Aorta (tissue), 5 donors: ENCODE measurements around the gene GRID2. TPM values are rescaled to one million over a fixed set of nuclear protein-coding genes. Genes with fewer than 3 reads are reported as not detected.

Experiments used
- ATAC-seq: fragments of 200-7000 bp; cut with Tn5 transposase; one replicate; pipeline ENCODE4 v1.9.1; 2022; ENCODE audit warnings: moderate library complexity; ENCODE audit not compliant: low FRiP score
- DNase-seq, 2 donors: peaks; one replicate each; pipeline ENCODE4 v3.0.0-alpha.2; 2020
- H3K27ac ChIP-seq, 2 donors: one replicate each; pipeline ENCODE4 v1.5.1; 2013; ENCODE audit warnings: low read length in 2 of 2, mild to moderate bottlenecking in 2 of 2, moderate library complexity in 2 of 2, control low read depth in 1 of 2, inconsistent platforms in 1 of 2, low read depth in 1 of 2
- H3K27me3 ChIP-seq, 2 donors: one replicate each; pipeline ENCODE4 v1.6.1; 2013; ENCODE audit warnings: control low read depth in 1 of 2, low read length in 1 of 2, mild to moderate bottlenecking in 1 of 2, moderate library complexity in 1 of 2; ENCODE audit not compliant: insufficient read depth in 2 of 2, control insufficient read depth in 1 of 2
- H3K36me3 ChIP-seq, 2 donors: one replicate each; pipeline ENCODE4 v1.6.1; 2013; ENCODE audit warnings: control low read depth in 1 of 2, low read length in 1 of 2, mild to moderate bottlenecking in 1 of 2; ENCODE audit not compliant: insufficient read depth in 2 of 2, control insufficient read depth in 1 of 2
- H3K4me1 ChIP-seq, 2 donors: one replicate each; pipeline ENCODE4 v1.6.1; 2013; ENCODE audit warnings: low read length in 2 of 2, control low read depth in 1 of 2, mild to moderate bottlenecking in 1 of 2, moderate library complexity in 1 of 2; ENCODE audit not compliant: insufficient read depth in 2 of 2, control insufficient read depth in 1 of 2
- H3K4me3 ChIP-seq, 2 donors: one replicate each; pipeline ENCODE4 v1.5.1; 2013; ENCODE audit warnings: low read length in 2 of 2, control low read depth in 1 of 2, mild to moderate bottlenecking in 1 of 2
- H3K9me3 ChIP-seq: one replicate; pipeline ENCODE4 v1.6.1; 2013; ENCODE audit warnings: mild to moderate bottlenecking, low read length; ENCODE audit not compliant: control insufficient read depth
- WGBS, 2 donors: extraction: QIAGEN DNeasy Blood & Tissue Kit; methylation state at CpG; one replicate each; pipeline ENCODE4 v1.1.7; 2013; 5-methylcytosine and 5-hydroxymethylcytosine counted together
- intact Hi-C, 2 donors: fragments of 100-400 bp; cut with DNase I; formaldehyde crosslinking; loops; one replicate each; pipeline versions ENCODE4 v1.14.2 to v1.15.0; 2022
- polyA plus RNA-seq, 2 donors: library from polyadenylated mRNA; stranded (reverse); fragments of 200-250 nt; gene quantifications; one replicate each; pipeline ENCODE4 v1.2.3, GENCODE V29; 2013
- total RNA-seq, 2 donors: library from RNA; stranded (reverse); fragmentation: NEBNext Ultra II Directional; extraction: Animal tissue kit (Norgen Biotek cat#: 25700); gene quantifications; one replicate each; pipeline ENCODE4 v1.2.1, GENCODE V29; 2021
- donor health status: healthy with polysubstance abuse.
- donor health status: Bipolar disorder and iron deficiency.
- donor health status: DM: no; HTN: no; CAD: no.
- donor health status: DM: no; HTN: no; CAD: no.
- donor health status: DM: yes; HTN: yes; CAD: no.

GRID2 gene
- total and polyA plus RNA-seq, 4 donors = 0.13 to 0.18 TPM; not detected in 2

DNA sequence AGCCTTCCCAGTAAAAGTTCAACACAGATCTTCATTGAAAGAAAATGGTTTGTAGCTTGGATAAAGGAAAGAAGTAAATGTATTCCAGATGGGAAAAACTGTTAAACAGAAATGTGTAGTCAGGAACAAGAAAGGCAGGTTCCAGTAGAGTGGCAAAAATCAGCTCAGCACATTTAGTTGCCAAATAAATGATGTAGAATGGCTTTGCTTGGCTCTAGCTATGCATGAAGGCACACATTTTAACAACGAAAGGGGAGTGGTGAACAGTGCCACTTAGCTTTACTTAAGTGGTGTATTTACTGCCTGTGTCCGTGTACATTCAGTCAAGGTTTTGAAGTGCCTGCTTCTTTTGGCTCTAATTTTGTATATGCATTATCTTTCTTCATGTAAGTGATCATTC is 880.3 kb downstream of the GRID2 start:
- intact Hi-C loops = no loop called here
- no peak for DNase-seq
- Histone ChIP-seq H3K9me3 (no peaks in the 10 kb centered on the region), H3K4me3 (no peak overlapping the region), H3K4me1 (no peaks in the 10 kb centered on the region), H3K27ac (no peak overlapping the region), H3K27me3 (no peaks in the 10 kb centered on the region), H3K36me3 (no peaks in the 10 kb centered on the region)
- 5 to 7% methylated on average over 2 of the region's 2 CpGs for WGBS, 2 donors
- ATAC-seq = no peak

GRCh38 chr4:93186846-93187245 is 883.1 kb downstream of the GRID2 start:
- Histone ChIP-seq H3K27me3 (no peaks in the 10 kb centered on the region), H3K9me3 (no peaks in the 10 kb centered on the region), H3K27ac (no peak overlapping the region), H3K36me3 (no peaks in the 10 kb centered on the region), H3K4me1 (no peaks in the 10 kb centered on the region), H3K4me3 (no peak overlapping the region)
- ATAC-seq (no peak), DNase-seq (no peak)
- WGBS, 2 donors = 95 to 100% methylated on average over 1 of the region's 1 CpG
- intact Hi-C loops = no loop called here

DNA sequence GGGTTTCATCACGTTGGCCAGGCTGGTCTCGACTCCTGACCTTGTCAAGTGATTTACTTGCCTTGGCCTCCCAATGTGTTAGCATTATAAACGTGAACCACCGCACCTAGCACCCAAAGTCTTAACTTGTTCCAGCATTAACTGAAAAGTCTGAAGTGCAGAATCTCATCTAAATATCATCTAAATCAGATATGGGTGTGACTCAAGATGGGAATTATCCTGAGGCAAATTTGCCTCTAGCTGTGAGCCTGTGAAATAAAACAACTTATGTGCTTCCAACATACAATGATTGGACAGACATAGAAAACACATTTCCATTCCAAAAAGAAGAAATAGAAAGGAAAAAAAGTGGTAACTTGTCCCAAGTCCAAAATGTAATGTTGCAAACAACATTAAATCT is 883.7 kb downstream of the GRID2 start:
- ATAC-seq = no peak
- Histone ChIP-seq H3K4me1 (no peaks in the 10 kb centered on the region), H3K9me3 (no peaks in the 10 kb centered on the region), H3K27me3 (no peaks in the 10 kb centered on the region), H3K36me3 (no peaks in the 10 kb centered on the region), H3K4me3 (no peak overlapping the region), H3K27ac (no peak overlapping the region)
- WGBS, 2 donors = 81 to 86% methylated on average over 4 of the region's 4 CpGs
- no peak for DNase-seq
- intact Hi-C loops = no loop called here

DNA sequence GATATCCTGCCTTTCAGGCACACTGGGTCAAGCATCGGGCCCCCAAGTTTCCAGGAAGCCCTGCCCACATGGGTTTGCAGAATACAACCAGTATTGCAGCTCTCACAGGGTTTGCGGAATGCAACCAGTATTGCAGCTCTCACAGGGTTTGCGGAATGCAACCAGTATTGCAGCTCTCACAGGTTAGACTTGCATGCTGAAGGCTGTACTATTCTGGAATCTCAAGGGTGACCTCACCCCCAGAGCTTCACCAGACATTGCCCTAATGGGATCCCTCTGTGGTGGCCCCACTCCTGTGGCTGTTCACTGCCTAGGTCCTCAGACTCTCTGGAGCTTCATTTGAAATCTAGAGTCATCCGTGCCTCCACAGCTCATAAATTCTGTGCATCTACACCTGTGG is 884.1 kb downstream of the GRID2 start:
- intact Hi-C loops = no loop called here
- H3K9me3 ChIP-seq = no peaks in the 10 kb centered on the region
- H3K4me3 ChIP-seq = no peak overlapping the region
- no peaks in the 10 kb centered on the region for H3K36me3 ChIP-seq
- H3K27ac ChIP-seq = no peak overlapping the region
- no peaks in the 10 kb centered on the region for H3K27me3 ChIP-seq
- H3K4me1 ChIP-seq = no peaks in the 10 kb centered on the region
- 96% methylated on average over 4 of the region's 4 CpGs for WGBS, 2 donors
- ATAC-seq (peak; percentile 41), DNase-seq (no peak)

DNA sequence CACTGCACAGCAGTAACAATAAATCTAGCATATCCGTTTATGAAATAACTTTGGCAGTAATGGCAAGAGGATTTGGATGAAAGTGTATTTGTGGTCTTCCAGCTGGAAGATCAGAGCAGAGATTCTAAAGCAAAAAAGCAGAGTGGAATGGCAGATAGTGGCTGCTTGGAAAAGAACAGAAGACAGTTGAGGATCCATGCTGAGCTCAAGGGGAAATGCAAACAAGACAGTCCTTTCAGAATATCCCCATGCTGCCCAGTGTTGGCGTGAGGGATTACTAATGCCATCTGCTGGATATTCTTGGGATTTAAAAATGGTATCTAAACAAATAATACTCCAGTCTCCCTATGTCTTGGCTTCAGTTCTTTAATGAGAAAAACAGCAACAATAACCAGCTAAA is 895.7 kb downstream of the GRID2 start:
- ATAC-seq = no peak
- H3K4me1 ChIP-seq = no peaks in the 10 kb centered on the region
- no peak overlapping the region for H3K27ac ChIP-seq
- H3K27me3 ChIP-seq = no peaks in the 10 kb centered on the region
- no peaks in the 10 kb centered on the region for H3K9me3 ChIP-seq
- no peak for DNase-seq
- WGBS, 2 donors = 28 to 30% methylated on average over 2 of the region's 2 CpGs
- no peaks in the 10 kb centered on the region for H3K36me3 ChIP-seq
- H3K4me3 ChIP-seq = no peak overlapping the region
- intact Hi-C loops = no loop called here

- Histone ChIP-seq H3K27ac (no peak overlapping the region), H3K4me3 (no peak overlapping the region), H3K36me3 (no peaks in the 10 kb centered on the region), H3K4me1 (no peaks in the 10 kb centered on the region), H3K27me3 (no peaks in the 10 kb centered on the region), H3K9me3 (no peaks in the 10 kb centered on the region)
- intact Hi-C loops = no loop called here
- ATAC-seq (no peak), DNase-seq (no peak)
- WGBS, 2 donors = 39 to 43% methylated on average over 4 of the region's 4 CpGs
Measured at GRCh38 chr4:93201471-93202096, 897.8 kb downstream of the GRID2 start.

GRCh38 chr4:93203708-93204107 is 899.9 kb downstream of the GRID2 start:
- Histone ChIP-seq H3K27me3 (no peaks in the 10 kb centered on the region), H3K4me1 (no peaks in the 10 kb centered on the region), H3K27ac (no peak overlapping the region), H3K36me3 (no peaks in the 10 kb centered on the region), H3K9me3 (no peaks in the 10 kb centered on the region), H3K4me3 (no peak overlapping the region)
- peak; percentile 52 for ATAC-seq
- intact Hi-C loops = no loop called here
- 83 to 90% methylated on average over 4 of the region's 4 CpGs for WGBS, 2 donors
- no peak for DNase-seq

DNA sequence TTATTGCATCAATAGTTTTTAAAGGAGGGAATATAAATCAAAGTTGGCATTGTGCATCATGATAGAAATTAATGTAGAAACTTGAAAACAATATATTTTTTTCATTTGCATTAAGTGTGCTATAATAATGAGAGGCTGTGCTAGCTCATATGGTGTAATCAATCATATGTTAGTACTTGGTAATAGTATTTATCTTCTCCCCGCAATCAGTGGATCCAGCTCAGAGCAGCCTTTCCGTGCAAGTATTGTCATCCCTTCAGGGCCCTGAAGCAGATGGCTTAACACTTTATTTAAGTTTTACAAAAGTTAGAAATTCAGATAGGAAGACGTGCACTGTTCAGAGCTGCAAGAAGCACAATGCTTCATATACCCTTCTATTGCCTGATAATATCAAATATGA is 908.5 kb downstream of the GRID2 start:
- Histone ChIP-seq H3K4me1 (no peaks in the 10 kb centered on the region), H3K36me3 (no peaks in the 10 kb centered on the region), H3K27me3 (no peaks in the 10 kb centered on the region), H3K4me3 (no peak overlapping the region), H3K27ac (no peak overlapping the region), H3K9me3 (no peaks in the 10 kb centered on the region)
- ATAC-seq = no peak
- no peak for DNase-seq
- intact Hi-C loops = no loop called here
- 87 to 88% methylated on average over 3 of the region's 3 CpGs for WGBS, 2 donors

GRCh38 chr4:93216646-93217045 is 912.9 kb downstream of the GRID2 start:
- Histone ChIP-seq H3K27me3 (no peaks in the 10 kb centered on the region), H3K27ac (no peak overlapping the region), H3K36me3 (no peaks in the 10 kb centered on the region), H3K4me1 (no peaks in the 10 kb centered on the region), H3K9me3 (no peaks in the 10 kb centered on the region), H3K4me3 (no peak overlapping the region)
- ATAC-seq (no peak), DNase-seq (no peak)
- intact Hi-C loops = no loop called here
- 87 to 92% methylated on average over 8 of the region's 8 CpGs for WGBS, 2 donors
